GM12872 (cell line): Measurements from ENCODE around the gene TRIM46.

Experiments
- CTCF ChIP-seq: IDR thresholded peaks from 3 replicates; pipeline ENCODE4 v1.5.1; 2011; ENCODE audit warnings: low read depth, mild to moderate bottlenecking, low read length, moderate library complexity; ENCODE audit not compliant: insufficient read depth

TRIM46 gene

GRCh38 chr1:155207806-155208540 is 34.3 kb downstream of the TRIM46 start, which contains the start of gene THBS3:
Gene THBS3 (minus strand): TSS chr1:155207897. CDS start chr1:155207876, 21 bp downstream.
- no peak for TF ChIP-seq CTCF

- TF ChIP-seq CTCF, result no peak
Observed at GRCh38 chr1:155208541-155209311, 35.1 kb downstream of the TRIM46 start, which contains the start of gene MTX1. Gene MTX1 (plus strand): TSS chr1:155208695. CDS start chr1:155208805, 110 bp downstream.

GRCh38 chr1:155209312-155209721 is 35.7 kb downstream of the TRIM46 start:
- no peak for TF ChIP-seq CTCF

- no peak for TF ChIP-seq CTCF
Observed at GRCh38 chr1:155210314-155211104, 36.9 kb downstream of the TRIM46 start.

- TF ChIP-seq CTCF, result no peak
Observed at GRCh38 chr1:155218854-155219591, 45.4 kb downstream of the TRIM46 start.

- TF ChIP-seq CTCF, result no peak
Observed at GRCh38 chr1:155219592-155220031, 46.0 kb downstream of the TRIM46 start.
